HCT116 (cell line): Measurements from ENCODE around the gene TBPL1. TPM values are rescaled to one million over a fixed set of nuclear protein-coding genes. Genes with fewer than 3 reads are reported as not detected.

Experiments
- ATAC-seq: fragments of 200-7000 bp; cut with Tn5 transposase; 2 replicates; pipeline ENCODE4 v1.9.1; 2020; ENCODE audit warnings: mild to moderate bottlenecking, moderate library complexity
- BruUV-seq: library from RNA; stranded (reverse); fragments of 400-500 nt; replicated peaks from 2 replicates; lab custom pipeline; 2021; lab: Mats Ljungman, UMichigan
- CTCF ChIA-PET: fragments of 300-600 bp; sonication (Branson Sonifier 250); formaldehyde crosslinking; loops from one replicate; lab custom pipeline; 2021; ENCODE audit warnings: antibody characterized with exemption; lab: Charles Lee
- POLR2A ChIA-PET: fragments of 300-600, 350-600 bp; sonication (Branson Sonifier 250); formaldehyde crosslinking; loops from one replicate; lab custom pipeline; 2021; ENCODE audit warnings: antibody characterized with exemption; lab: Charles Lee
- RAD21 ChIA-PET, 2 experiments: fragments of 300-600 bp; sonication (Branson Sonifier 250); formaldehyde crosslinking; loops; one replicate each; lab custom pipeline; 2023; ENCODE audit warnings: low total read pairs in 2 of 2; ENCODE audit not compliant: uncharacterized antibody in 2 of 2, unreplicated experiment in 2 of 2, low non-redundant PET in 1 of 2; lab: Charles Lee
- DNase-seq: peaks from one replicate; pipeline ENCODE4 v3.0.0-alpha.2; 2010; ENCODE audit warnings: low read depth, low spot score
- H2AFZ ChIP-seq: fragments of 200-600 bp; shearing (Covaris generic), sonication (generic); 2 replicates; pipeline ENCODE4 v1.6.1; 2017; ENCODE audit warnings: low read depth, mixed run types, mixed read lengths, antibody characterized with exemption, low read length; ENCODE audit not compliant: poor library complexity, severe bottlenecking
- H3K27ac ChIP-seq: 2 replicates; pipeline ENCODE4 v1.5.1; 2012; ENCODE audit warnings: low read depth, low read length
- H3K27me3 ChIP-seq: fragments of 200-600 bp; sonication (generic); 2 replicates; pipeline ENCODE4 v1.6.1; 2016; ENCODE audit warnings: mixed run types, low read length, mixed read lengths; ENCODE audit not compliant: insufficient read depth
- H3K36me3 ChIP-seq, 2 experiments: fragments of 200-500 bp in 1 of 2; fragments of 200-600 bp in 1 of 2; sonication (Bioruptor generic) in 1 of 2; sonication (generic) in 1 of 2; 2 replicates each; pipeline versions ENCODE4 v1.5.1 to v1.6.1; 2014 to 2016; ENCODE audit warnings: low read length in 2 of 2, inconsistent platforms in 1 of 2, mixed read lengths in 1 of 2, mixed run types in 1 of 2; ENCODE audit not compliant: insufficient read depth in 2 of 2, control insufficient read depth in 1 of 2
- H3K4me1 ChIP-seq, 2 experiments: fragments of 200-600 bp in 1 of 2; sonication (generic) in 1 of 2; 2 replicates each; pipeline versions ENCODE4 v1.5.1 to v1.6.1; 2012 to 2017; ENCODE audit warnings: low read length in 2 of 2, inconsistent platforms in 1 of 2, mild to moderate bottlenecking in 1 of 2, mixed read lengths in 1 of 2, mixed run types in 1 of 2, moderate library complexity in 1 of 2; ENCODE audit not compliant: insufficient read depth in 2 of 2, control insufficient read depth in 1 of 2
- H3K4me2 ChIP-seq: fragments of 200-600 bp; sonication (generic); 2 replicates; pipeline ENCODE4 v1.6.1; 2017; ENCODE audit warnings: mixed run types, low read length, mixed read lengths
- H3K4me3 ChIP-seq, 2 experiments: fragments of 200-600 bp in 1 of 2; sonication (generic) in 1 of 2; replicated peaks in 1 of 2; 2 replicates each; pipeline ENCODE4 v1.5.1; 2011 to 2016; ENCODE audit warnings: low read length in 2 of 2, control low read depth in 1 of 2, low read depth in 1 of 2, mild to moderate bottlenecking in 1 of 2, mixed read lengths in 1 of 2, mixed run types in 1 of 2
- H3K79me2 ChIP-seq: fragments of 200-600 bp; sonication (generic); 2 replicates; pipeline ENCODE4 v1.6.1; 2017; ENCODE audit warnings: mild to moderate bottlenecking, mixed run types, low read length, moderate library complexity, mixed read lengths; ENCODE audit not compliant: insufficient read depth
- H3K9ac ChIP-seq: fragments of 200-600 bp; sonication (generic); 2 replicates; pipeline ENCODE4 v1.6.1; 2016; ENCODE audit warnings: low read length, mixed read lengths
- H3K9me2 ChIP-seq: fragments of 200-600 bp; sonication (generic), shearing (Covaris generic); 2 replicates; pipeline ENCODE4 v1.6.1; 2017; ENCODE audit warnings: mixed run types, mild to moderate bottlenecking, moderate library complexity; ENCODE audit not compliant: insufficient read depth
- H3K9me3 ChIP-seq, 2 experiments: fragments of 200-500 bp in 1 of 2; fragments of 200-600 bp in 1 of 2; sonication (Bioruptor generic) in 1 of 2; sonication (generic) in 1 of 2; 2 replicates each; pipeline ENCODE4 v1.6.1; 2014 to 2017; ENCODE audit warnings: low read length in 2 of 2, mixed read lengths in 2 of 2, inconsistent platforms in 1 of 2, low read depth in 1 of 2, mild to moderate bottlenecking in 1 of 2, mixed run types in 1 of 2, moderate library complexity in 1 of 2; ENCODE audit not compliant: control insufficient read depth in 1 of 2, insufficient read depth in 1 of 2
- H4K20me1 ChIP-seq: fragments of 200-600 bp; sonication (generic), shearing (Covaris generic); 2 replicates; pipeline ENCODE4 v1.6.1; 2017; ENCODE audit warnings: mixed run types, mild to moderate bottlenecking, moderate library complexity; ENCODE audit not compliant: insufficient read depth
- EZH2 ChIP-seq: fragments of 200-600 bp; sonication (generic); IDR thresholded peaks from 2 replicates; pipeline ENCODE4 v1.6.1; 2017; ENCODE audit warnings: antibody characterized with exemption, mixed run types
- EZH2phosphoT487 ChIP-seq: fragments of 200-600 bp; IDR thresholded peaks from 2 replicates; pipeline ENCODE4 v1.6.1; 2018; ENCODE audit warnings: antibody characterized with exemption, borderline replicate concordance
- FOSL1 ChIP-seq: IDR thresholded peaks from 2 replicates; pipeline ENCODE4 v1.6.1; 2012; ENCODE audit warnings: low read depth
- JUND ChIP-seq: IDR thresholded peaks from 2 replicates; pipeline ENCODE4 v1.6.1; 2012
- POLR2AphosphoS5 ChIP-seq: IDR thresholded peaks from 2 replicates; pipeline ENCODE4 v1.6.1; 2011; ENCODE audit warnings: mild to moderate bottlenecking, low read depth, low read length, moderate library complexity
- RAD21 ChIP-seq: IDR thresholded peaks from 2 replicates; pipeline ENCODE4 v1.6.1; 2012; ENCODE audit warnings: low read depth, mild to moderate bottlenecking
- SP1 ChIP-seq: IDR thresholded peaks from 2 replicates; pipeline ENCODE4 v1.6.1; 2012; ENCODE audit warnings: low read depth
- TCF7L2 ChIP-seq: IDR thresholded peaks from 2 replicates; pipeline ENCODE4 v1.7.0; 2011; ENCODE audit warnings: borderline replicate concordance, inconsistent platforms; ENCODE audit not compliant: insufficient read depth, insufficient read length; ENCODE audit errors: extremely low read depth
- YY1 ChIP-seq: IDR thresholded peaks from 2 replicates; pipeline ENCODE4 v1.6.1; 2011; ENCODE audit warnings: low read length, low read depth, moderate library complexity, mild to moderate bottlenecking; ENCODE audit not compliant: insufficient replicate concordance; ENCODE audit errors: extremely low read depth
- intact Hi-C: fragments of 100-400 bp; cut with micrococcal nuclease; formaldehyde crosslinking; loops from 2 replicates; pipeline ENCODE4 v1.10.0; 2022
- total RNA-seq: library from RNA; stranded (reverse); gene quantifications from one replicate; pipeline ENCODE4 v1.2.1, GENCODE V29; 2021; ENCODE audit not compliant: unreplicated experiment
- TF ChIP-seq, protein P1 (sequence below), 3 experiments: fragments of 200-600 bp in 1 of 3; sonication (generic) in 1 of 3; IDR thresholded peaks in 2 of 3; conservative IDR thresholded peaks in 1 of 3; 2 replicates each; pipeline ENCODE4 v1.5.1; 2012 to 2017; ENCODE audit warnings: low read depth in 2 of 3, low read length in 2 of 3, antibody characterized with exemption in 1 of 3, borderline replicate concordance in 1 of 3, control low read depth in 1 of 3, mild to moderate bottlenecking in 1 of 3, mixed read lengths in 1 of 3, mixed run types in 1 of 3, moderate library complexity in 1 of 3; ENCODE audit not compliant: insufficient read depth in 1 of 3
- TF ChIP-seq, protein P2 (sequence below): IDR thresholded peaks from 2 replicates; pipeline ENCODE4 v1.6.1; 2012

Gene TBPL1
- total RNA-seq, 1 experiment from 2014 or later, result 34.9 TPM

- TF ChIP-seq, protein P1, sequence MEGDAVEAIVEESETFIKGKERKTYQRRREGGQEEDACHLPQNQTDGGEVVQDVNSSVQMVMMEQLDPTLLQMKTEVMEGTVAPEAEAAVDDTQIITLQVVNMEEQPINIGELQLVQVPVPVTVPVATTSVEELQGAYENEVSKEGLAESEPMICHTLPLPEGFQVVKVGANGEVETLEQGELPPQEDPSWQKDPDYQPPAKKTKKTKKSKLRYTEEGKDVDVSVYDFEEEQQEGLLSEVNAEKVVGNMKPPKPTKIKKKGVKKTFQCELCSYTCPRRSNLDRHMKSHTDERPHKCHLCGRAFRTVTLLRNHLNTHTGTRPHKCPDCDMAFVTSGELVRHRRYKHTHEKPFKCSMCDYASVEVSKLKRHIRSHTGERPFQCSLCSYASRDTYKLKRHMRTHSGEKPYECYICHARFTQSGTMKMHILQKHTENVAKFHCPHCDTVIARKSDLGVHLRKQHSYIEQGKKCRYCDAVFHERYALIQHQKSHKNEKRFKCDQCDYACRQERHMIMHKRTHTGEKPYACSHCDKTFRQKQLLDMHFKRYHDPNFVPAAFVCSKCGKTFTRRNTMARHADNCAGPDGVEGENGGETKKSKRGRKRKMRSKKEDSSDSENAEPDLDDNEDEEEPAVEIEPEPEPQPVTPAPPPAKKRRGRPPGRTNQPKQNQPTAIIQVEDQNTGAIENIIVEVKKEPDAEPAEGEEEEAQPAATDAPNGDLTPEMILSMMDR (IDR thresholded peaks at IDR 0.05 in 2 of 3, conservative IDR thresholded peaks at IDR 0.05 in 1 of 3; ENCODE audit: borderline replicate concordance in 1 of 3, insufficient read depth in 1 of 3, low read depth in 2 of 3, low read length in 2 of 3), result no peak
- TF ChIP-seq, protein P2, sequence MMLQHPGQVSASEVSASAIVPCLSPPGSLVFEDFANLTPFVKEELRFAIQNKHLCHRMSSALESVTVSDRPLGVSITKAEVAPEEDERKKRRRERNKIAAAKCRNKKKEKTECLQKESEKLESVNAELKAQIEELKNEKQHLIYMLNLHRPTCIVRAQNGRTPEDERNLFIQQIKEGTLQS, result no peak
These were observed 62.9 kb downstream of the TBPL1 start (continued) for GRCh38 chr6:134015719-134016557.

- Histone ChIP-seq H3K27ac (no peak overlapping the region), H3K79me2 (no peaks in the 10 kb centered on the region), H2AFZ (no peak overlapping the region), H3K9ac (no peak overlapping the region), H3K4me3 (no peak overlapping the region)
- BruUV-seq, result no TSS peak
- ATAC-seq, result no peak
- intact Hi-C loops, result no loop called here
- POLR2A ChIA-PET, result no interaction called here
- no peak for DNase-seq
- no peak for TF ChIP-seq SP1
- no peak for TF ChIP-seq POLR2AphosphoS5
- TF ChIP-seq, protein P2, result no peak
- TF ChIP-seq EZH2phosphoT487, result no peak
- no peak for TF ChIP-seq EZH2
- TF ChIP-seq RAD21, result no peak
- TF ChIP-seq YY1, result no peak
- no peak for TF ChIP-seq JUND
- no peak for TF ChIP-seq FOSL1
- no peak for TF ChIP-seq TCF7L2
- TF ChIP-seq, all 23 proteins: peak for 0
- H3K27me3 ChIP-seq, result no peaks in the 10 kb centered on the region
- no peaks in the 10 kb centered on the region for H3K9me3 ChIP-seq
- H3K9me2 ChIP-seq, result no peaks in the 10 kb centered on the region
- no peaks in the 10 kb centered on the region for H4K20me1 ChIP-seq
- H3K4me2 ChIP-seq, result no peak overlapping the region
- no peaks in the 10 kb centered on the region for H3K4me1 ChIP-seq
- RAD21 ChIA-PET, result no interaction called here
- CTCF ChIA-PET, result no interaction called here
- no peaks in the 10 kb centered on the region for H3K36me3 ChIP-seq
These were observed 63.5 kb downstream of the TBPL1 start for GRCh38 chr6:134016558-134016814.
